ENCODE results near the gene DAGLA. TPM values are rescaled to one million over a fixed set of nuclear protein-coding genes. Genes with fewer than 3 reads are reported as not detected.

DAGLA gene
- polyA plus RNA-seq, 12 donors = 3.8 to 6.0 (median 4.2) TPM; not detected in 1

- DNase-seq = no peak
These were observed 48.1 kb downstream of the DAGLA start for GRCh38 chr11:61728066-61728939.

GRCh38 chr11:61728940-61729219 is 48.7 kb downstream of the DAGLA start:
- DNase-seq = no peak

- no peak for DNase-seq
These were observed 50.2 kb downstream of the DAGLA start for GRCh38 chr11:61730240-61730994.

GRCh38 chr11:61731211-61731951 is 51.2 kb downstream of the DAGLA start:
- DNase-seq = no peak

- DNase-seq = no peak
These were observed 51.9 kb downstream of the DAGLA start for GRCh38 chr11:61731952-61732675.

GRCh38 chr11:61732705-61733104 is 52.5 kb downstream of the DAGLA start:
- DNase-seq = no peak

- DNase-seq = peak; percentile 86
These were observed 53.2 kb downstream of the DAGLA start for GRCh38 chr11:61733120-61733978.

GRCh38 chr11:61734767-61735166 is 54.6 kb downstream of the DAGLA start:
- no peak for DNase-seq

GRCh38 chr11:61735391-61735790 is 55.2 kb downstream of the DAGLA start:
- no peak for DNase-seq

- no peak for DNase-seq
These were observed 56.1 kb downstream of the DAGLA start for GRCh38 chr11:61736310-61736709.

GRCh38 chr11:61737131-61737530 is 56.9 kb downstream of the DAGLA start:
- no peak for DNase-seq

GRCh38 chr11:61737636-61738386 is 57.6 kb downstream of the DAGLA start:
- no peak for DNase-seq

- DNase-seq = no peak
These were observed 58.6 kb downstream of the DAGLA start for GRCh38 chr11:61738776-61739175.

GRCh38 chr11:61739413-61739812 is 59.2 kb downstream of the DAGLA start:
- no peak for DNase-seq

GRCh38 chr11:61739966-61740365 is 59.8 kb downstream of the DAGLA start:
- no peak for DNase-seq

- no peak for DNase-seq
These were observed 62.2 kb downstream of the DAGLA start for GRCh38 chr11:61742391-61742790.

- DNase-seq = no peak
These were observed 63.4 kb downstream of the DAGLA start for GRCh38 chr11:61743486-61744095.

GRCh38 chr11:61744181-61744580 is 64.0 kb downstream of the DAGLA start:
- DNase-seq = no peak

GRCh38 chr11:61744609-61745156 is 64.5 kb downstream of the DAGLA start:
- DNase-seq = no peak
